GM23338 (cell line): ENCODE measurements around the gene ALS2.

Experiments
- CREB1 ChIP-seq: fragments of 250-450 bp; sonication (Bioruptor Pico); IDR thresholded peaks from 2 replicates; pipeline ENCODE4 v1.5.0; 2020; ENCODE audit warnings: low read depth, mild to moderate bottlenecking, moderate library complexity
- EZH2 ChIP-seq: fragments of 200-600 bp; sonication (generic); IDR thresholded peaks from one replicate; pipeline ENCODE4 v1.8.0; 2017; ENCODE audit warnings: antibody characterized with exemption, mild to moderate bottlenecking, low read depth; ENCODE audit not compliant: unreplicated experiment
- EZH2phosphoT487 ChIP-seq: fragments of 200-600 bp; sonication (generic); IDR thresholded peaks from one replicate; pipeline ENCODE4 v1.8.1; 2018; ENCODE audit warnings: antibody characterized with exemption; ENCODE audit not compliant: unreplicated experiment
- JUNB ChIP-seq: IDR thresholded peaks from one replicate; pipeline ENCODE4 v1.6.1; 2016; ENCODE audit warnings: antibody characterized with exemption; ENCODE audit not compliant: unreplicated experiment
- POLR2AphosphoS5 ChIP-seq: IDR thresholded peaks from 2 replicates; pipeline ENCODE4 v1.6.1; 2016; ENCODE audit warnings: antibody characterized with exemption, low read depth
- TF ChIP-seq, protein P1 (sequence below): IDR thresholded peaks from one replicate; pipeline ENCODE4 v1.6.1; 2018; ENCODE audit warnings: antibody characterized with exemption; ENCODE audit not compliant: unreplicated experiment
- TF ChIP-seq, protein P2 (sequence below), 2 experiments: fragments of 200-600 bp in 1 of 2; sonication (generic) in 1 of 2; conservative IDR thresholded peaks; 2 replicates each; pipeline versions ENCODE4 v1.5.1 to v1.6.1; 2016 to 2017; ENCODE audit warnings: antibody characterized with exemption in 2 of 2, low read depth in 2 of 2, mild to moderate bottlenecking in 2 of 2, moderate library complexity in 1 of 2

DNA sequence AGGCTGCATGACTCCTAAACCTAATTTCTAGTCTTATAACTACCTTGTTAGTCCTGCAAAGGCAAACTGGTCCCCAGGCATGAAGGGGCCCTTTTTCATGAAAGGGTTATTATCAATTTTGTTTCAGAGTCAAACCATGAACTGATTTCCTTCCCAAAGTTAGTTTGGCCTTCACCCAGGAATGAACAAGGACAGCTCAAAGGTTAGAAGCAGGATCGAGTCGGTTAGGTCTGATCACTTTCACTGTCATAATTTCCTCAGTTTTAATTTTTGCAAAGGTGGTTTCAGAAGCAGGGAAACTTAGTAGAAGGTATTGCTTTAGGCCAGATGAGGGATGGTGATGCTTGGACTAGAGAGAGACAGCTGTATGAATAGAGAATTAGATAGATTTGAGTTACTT lies 8.7 kb upstream of the ALS2 start:
- TF ChIP-seq, protein P1, sequence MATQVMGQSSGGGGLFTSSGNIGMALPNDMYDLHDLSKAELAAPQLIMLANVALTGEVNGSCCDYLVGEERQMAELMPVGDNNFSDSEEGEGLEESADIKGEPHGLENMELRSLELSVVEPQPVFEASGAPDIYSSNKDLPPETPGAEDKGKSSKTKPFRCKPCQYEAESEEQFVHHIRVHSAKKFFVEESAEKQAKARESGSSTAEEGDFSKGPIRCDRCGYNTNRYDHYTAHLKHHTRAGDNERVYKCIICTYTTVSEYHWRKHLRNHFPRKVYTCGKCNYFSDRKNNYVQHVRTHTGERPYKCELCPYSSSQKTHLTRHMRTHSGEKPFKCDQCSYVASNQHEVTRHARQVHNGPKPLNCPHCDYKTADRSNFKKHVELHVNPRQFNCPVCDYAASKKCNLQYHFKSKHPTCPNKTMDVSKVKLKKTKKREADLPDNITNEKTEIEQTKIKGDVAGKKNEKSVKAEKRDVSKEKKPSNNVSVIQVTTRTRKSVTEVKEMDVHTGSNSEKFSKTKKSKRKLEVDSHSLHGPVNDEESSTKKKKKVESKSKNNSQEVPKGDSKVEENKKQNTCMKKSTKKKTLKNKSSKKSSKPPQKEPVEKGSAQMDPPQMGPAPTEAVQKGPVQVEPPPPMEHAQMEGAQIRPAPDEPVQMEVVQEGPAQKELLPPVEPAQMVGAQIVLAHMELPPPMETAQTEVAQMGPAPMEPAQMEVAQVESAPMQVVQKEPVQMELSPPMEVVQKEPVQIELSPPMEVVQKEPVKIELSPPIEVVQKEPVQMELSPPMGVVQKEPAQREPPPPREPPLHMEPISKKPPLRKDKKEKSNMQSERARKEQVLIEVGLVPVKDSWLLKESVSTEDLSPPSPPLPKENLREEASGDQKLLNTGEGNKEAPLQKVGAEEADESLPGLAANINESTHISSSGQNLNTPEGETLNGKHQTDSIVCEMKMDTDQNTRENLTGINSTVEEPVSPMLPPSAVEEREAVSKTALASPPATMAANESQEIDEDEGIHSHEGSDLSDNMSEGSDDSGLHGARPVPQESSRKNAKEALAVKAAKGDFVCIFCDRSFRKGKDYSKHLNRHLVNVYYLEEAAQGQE = no peak
- TF ChIP-seq, protein P2, sequence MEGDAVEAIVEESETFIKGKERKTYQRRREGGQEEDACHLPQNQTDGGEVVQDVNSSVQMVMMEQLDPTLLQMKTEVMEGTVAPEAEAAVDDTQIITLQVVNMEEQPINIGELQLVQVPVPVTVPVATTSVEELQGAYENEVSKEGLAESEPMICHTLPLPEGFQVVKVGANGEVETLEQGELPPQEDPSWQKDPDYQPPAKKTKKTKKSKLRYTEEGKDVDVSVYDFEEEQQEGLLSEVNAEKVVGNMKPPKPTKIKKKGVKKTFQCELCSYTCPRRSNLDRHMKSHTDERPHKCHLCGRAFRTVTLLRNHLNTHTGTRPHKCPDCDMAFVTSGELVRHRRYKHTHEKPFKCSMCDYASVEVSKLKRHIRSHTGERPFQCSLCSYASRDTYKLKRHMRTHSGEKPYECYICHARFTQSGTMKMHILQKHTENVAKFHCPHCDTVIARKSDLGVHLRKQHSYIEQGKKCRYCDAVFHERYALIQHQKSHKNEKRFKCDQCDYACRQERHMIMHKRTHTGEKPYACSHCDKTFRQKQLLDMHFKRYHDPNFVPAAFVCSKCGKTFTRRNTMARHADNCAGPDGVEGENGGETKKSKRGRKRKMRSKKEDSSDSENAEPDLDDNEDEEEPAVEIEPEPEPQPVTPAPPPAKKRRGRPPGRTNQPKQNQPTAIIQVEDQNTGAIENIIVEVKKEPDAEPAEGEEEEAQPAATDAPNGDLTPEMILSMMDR (conservative IDR thresholded peaks at IDR 0.05; ENCODE audit: low read depth in 2 of 2) = no peak
- no peak for TF ChIP-seq POLR2AphosphoS5
- no peak for TF ChIP-seq EZH2phosphoT487
- no peak for TF ChIP-seq CREB1 (CRISPR knock-in tag)
- no peak for TF ChIP-seq EZH2
- TF ChIP-seq JUNB = no peak
